Thyroid gland (tissue), 4 donors: Measurements from ENCODE around the gene LRP3.

Source experiments
- CTCF ChIP-seq, 6 experiments: fragments of 200-600 bp in 3 of 6; fragments of 450-650 bp in 3 of 6; sonication (generic) in 3 of 6; IDR thresholded peaks; one replicate each; pipeline ENCODE4 v1.5.1; 2016 to 2019; ENCODE audit warnings: antibody characterized with exemption in 6 of 6, mild to moderate bottlenecking in 2 of 6, inconsistent platforms in 1 of 6, moderate library complexity in 1 of 6
- POLR2A ChIP-seq, 2 donors: fragments of 450-650 bp; IDR thresholded peaks; one replicate each; pipeline ENCODE4 v1.6.1; 2017; ENCODE audit warnings: antibody characterized with exemption in 2 of 2, mild to moderate bottlenecking in 2 of 2, moderate library complexity in 1 of 2

- TF ChIP-seq CTCF (IDR thresholded peaks at IDR 0.05) (no peak), POLR2A (IDR thresholded peaks at IDR 0.05) (no peak)
These were observed 2.6 kb upstream of the LRP3 start for GRCh38 chr19:33191501-33191900.
